Right atrium auricular region (tissue), 2 donors: ENCODE data around the gene PPP4R2. TPM values are rescaled to one million over a fixed set of nuclear protein-coding genes. Genes with fewer than 3 reads are reported as not detected.
A peak's percentile ranks its signal among the peaks of the same experiment; 100 is the strongest.
"Not testable (repeated sequence)": the region's sequence is repeated elsewhere in the genome, so short reads cannot be mapped to it uniquely, and the experiment has no call there.

Experiments used
- DNase-seq: peaks from one replicate; pipeline ENCODE4 v3.0.0-alpha.2; 2019; ENCODE audit warnings: low spot score
- H3K27ac ChIP-seq, 2 donors: fragments of 200-600 bp; sonication (generic); 1 replicate in 1 of 2; 2 replicates in 1 of 2; pipeline ENCODE4 v1.5.1; 2016 to 2019
- H3K27me3 ChIP-seq, 2 donors: fragments of 200-600 bp; sonication (generic); one replicate each; pipeline versions ENCODE4 v1.5.1 to v1.6.0; 2017 to 2019
- H3K36me3 ChIP-seq: fragments of 200-600 bp; sonication (generic); one replicate; pipeline ENCODE4 v1.5.1; 2016
- H3K4me1 ChIP-seq, 2 donors: fragments of 200-600 bp; sonication (generic); one replicate each; pipeline versions ENCODE4 v1.5.1 to v1.6.0; 2017 to 2019
- H3K4me3 ChIP-seq, 2 donors: fragments of 200-600 bp; sonication (generic); 1 replicate in 1 of 2; 2 replicates in 1 of 2; pipeline ENCODE4 v1.5.1; 2017 to 2019; ENCODE audit warnings: mild to moderate bottlenecking in 1 of 2, moderate library complexity in 1 of 2
- H3K9me3 ChIP-seq, 2 donors: fragments of 200-600 bp; sonication (generic); one replicate each; pipeline ENCODE4 v1.5.1; 2019
- total RNA-seq, 2 donors: library from RNA; depleted of rRNA; stranded (reverse); fragments of >200 nt; gene quantifications; one replicate each; pipeline ENCODE4 v1.1.0, GENCODE V29; 2016
- TF ChIP-seq, protein P1 (sequence below), 2 donors: fragments of 200-600 bp; sonication (generic); IDR thresholded peaks; one replicate each; pipeline ENCODE4 v1.5.1; 2019; ENCODE audit warnings: antibody characterized with exemption in 2 of 2

PPP4R2 gene
- total RNA-seq, 2 donors from 2014 or later, result 30.8 to 31.6 TPM

DNA sequence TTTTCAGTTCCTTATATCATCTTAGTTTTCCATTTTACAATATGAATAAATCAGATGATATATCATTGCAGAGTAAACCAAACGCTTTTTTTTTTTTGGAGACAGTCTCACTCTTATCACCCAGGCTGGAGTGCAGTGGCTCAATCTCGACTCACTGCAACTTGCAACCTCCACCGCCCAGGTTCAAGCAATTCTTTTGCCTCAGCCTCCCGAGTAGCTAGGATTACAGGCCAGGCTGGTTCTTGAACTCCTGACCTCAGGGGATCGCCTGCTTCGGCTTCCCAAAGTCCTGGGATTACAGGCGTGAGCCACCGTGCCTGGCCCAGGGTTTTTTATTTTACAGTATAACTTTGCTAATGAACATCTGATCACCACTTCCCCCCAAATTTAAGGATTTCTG lies 59.0 kb downstream of the PPP4R2 start:
- Histone ChIP-seq H3K4me1 (peaks cover 0 to 18% of the 10 kb centered on the region in 2 donors), H3K27ac (no peak overlapping the region), H3K9me3 (no peaks in the 10 kb centered on the region), H3K36me3 (no peaks in the 10 kb centered on the region), H3K27me3 (no peaks in the 10 kb centered on the region), H3K4me3 (no peak overlapping the region)
- TF ChIP-seq, protein P1, sequence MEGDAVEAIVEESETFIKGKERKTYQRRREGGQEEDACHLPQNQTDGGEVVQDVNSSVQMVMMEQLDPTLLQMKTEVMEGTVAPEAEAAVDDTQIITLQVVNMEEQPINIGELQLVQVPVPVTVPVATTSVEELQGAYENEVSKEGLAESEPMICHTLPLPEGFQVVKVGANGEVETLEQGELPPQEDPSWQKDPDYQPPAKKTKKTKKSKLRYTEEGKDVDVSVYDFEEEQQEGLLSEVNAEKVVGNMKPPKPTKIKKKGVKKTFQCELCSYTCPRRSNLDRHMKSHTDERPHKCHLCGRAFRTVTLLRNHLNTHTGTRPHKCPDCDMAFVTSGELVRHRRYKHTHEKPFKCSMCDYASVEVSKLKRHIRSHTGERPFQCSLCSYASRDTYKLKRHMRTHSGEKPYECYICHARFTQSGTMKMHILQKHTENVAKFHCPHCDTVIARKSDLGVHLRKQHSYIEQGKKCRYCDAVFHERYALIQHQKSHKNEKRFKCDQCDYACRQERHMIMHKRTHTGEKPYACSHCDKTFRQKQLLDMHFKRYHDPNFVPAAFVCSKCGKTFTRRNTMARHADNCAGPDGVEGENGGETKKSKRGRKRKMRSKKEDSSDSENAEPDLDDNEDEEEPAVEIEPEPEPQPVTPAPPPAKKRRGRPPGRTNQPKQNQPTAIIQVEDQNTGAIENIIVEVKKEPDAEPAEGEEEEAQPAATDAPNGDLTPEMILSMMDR (IDR thresholded peaks at IDR 0.05), result no peak
- DNase-seq, result no peak

DNA sequence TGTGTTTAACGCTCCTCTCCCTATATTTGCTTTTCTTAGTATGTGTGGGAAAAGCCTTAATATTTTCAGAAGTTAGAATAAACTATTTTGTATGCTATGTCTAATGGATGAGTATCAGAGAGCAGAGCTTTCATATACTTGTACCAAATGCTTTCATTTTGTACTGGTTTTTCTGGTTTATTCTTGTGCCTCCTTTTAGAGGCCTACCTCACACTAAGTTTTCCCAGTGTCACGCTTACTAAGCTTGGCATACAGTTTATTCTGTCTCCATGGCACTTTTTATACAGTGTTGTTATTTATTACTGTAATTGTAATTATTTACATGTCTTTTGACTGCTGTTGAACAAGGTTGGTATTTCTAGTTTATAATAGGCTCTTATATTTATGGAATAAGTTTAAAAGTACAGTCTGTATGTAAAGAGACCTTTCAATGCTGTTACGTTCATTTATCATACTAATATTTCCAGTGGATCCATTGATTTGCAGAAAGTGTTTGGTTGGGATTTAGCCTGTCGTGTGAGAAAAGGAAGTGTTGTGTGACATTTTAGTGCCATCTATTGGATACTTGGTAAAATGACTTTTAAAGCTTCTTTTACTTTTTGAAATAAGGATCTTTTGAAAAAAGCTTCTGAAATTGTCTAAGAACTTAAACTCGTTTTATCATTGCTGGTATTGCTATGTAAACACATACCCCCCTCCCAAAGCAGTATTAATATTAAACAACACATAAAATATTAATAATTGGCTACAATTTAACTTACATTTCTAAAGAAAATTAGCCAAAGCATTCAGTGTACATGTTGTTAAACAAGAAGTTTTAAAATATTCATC lies 59.6 kb downstream of the PPP4R2 start:
- no peak overlapping the region for H3K27ac ChIP-seq
- peaks cover 0 to 22% of the 10 kb centered on the region in 2 donors for H3K4me1 ChIP-seq
- H3K27me3 ChIP-seq, result no peaks in the 10 kb centered on the region
- no peaks in the 10 kb centered on the region for H3K9me3 ChIP-seq
- no peak overlapping the region for H3K4me3 ChIP-seq
- TF ChIP-seq, protein P1 (IDR thresholded peaks at IDR 0.05), result peak; percentile 27 to 66
- no peak for DNase-seq
- H3K36me3 ChIP-seq, result no peaks in the 10 kb centered on the region

DNA sequence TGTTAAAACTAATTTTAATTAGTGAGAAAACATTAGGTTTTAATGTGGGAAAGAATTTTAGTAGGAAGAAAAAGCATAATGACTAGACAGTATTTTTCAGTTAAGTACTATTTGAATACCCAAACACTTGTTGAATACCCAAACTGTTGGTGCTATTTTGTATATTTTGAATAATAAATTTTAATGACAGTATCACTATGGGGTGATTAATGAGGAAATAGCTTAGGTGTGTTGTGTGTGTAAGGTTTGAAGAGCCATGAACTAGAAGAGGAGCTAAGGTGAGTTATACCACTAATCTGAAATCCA lies 60.2 kb downstream of the PPP4R2 start:
- Histone ChIP-seq H3K27me3 (no peaks in the 10 kb centered on the region), H3K4me3 (no peak overlapping the region), H3K9me3 (no peaks in the 10 kb centered on the region), H3K36me3 (no peaks in the 10 kb centered on the region), H3K4me1 (peaks cover 0 to 27% of the 10 kb centered on the region in 2 donors), H3K27ac (no peak overlapping the region)
- DNase-seq, result no peak
- TF ChIP-seq, protein P1 (IDR thresholded peaks at IDR 0.05), result no peak

DNA sequence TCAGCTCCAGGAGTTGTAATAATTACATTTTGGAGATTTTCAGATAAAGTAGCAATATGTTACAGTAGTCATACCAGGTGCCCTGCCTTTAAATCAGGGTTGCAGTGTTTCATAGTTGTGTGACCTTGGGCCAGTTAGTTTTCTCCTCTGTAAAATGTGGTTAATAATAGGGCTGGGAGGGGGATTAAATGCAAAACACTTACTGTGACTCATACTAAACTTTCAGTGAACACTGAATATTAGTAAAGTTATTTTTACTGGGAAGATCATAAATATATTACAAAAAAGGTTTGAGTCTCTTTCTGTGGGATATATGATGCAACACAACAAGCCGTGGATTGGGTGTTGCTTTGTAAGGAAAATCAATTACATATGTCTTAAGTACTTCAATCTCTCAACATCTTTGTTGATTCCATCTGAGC lies 63.7 kb downstream of the PPP4R2 start:
- no peak for DNase-seq
- Histone ChIP-seq H3K4me1 (peaks cover 0 to 28% of the 10 kb centered on the region in 2 donors), H3K36me3 (peaks cover 21% of the 10 kb centered on the region), H3K9me3 (no peaks in the 10 kb centered on the region), H3K27me3 (no peaks in the 10 kb centered on the region), H3K4me3 (no peak overlapping the region), H3K27ac (peak overlapping the region in 1 of 2 donors; percentile 26)
- TF ChIP-seq, protein P1 (IDR thresholded peaks at IDR 0.05), result no peak

DNA sequence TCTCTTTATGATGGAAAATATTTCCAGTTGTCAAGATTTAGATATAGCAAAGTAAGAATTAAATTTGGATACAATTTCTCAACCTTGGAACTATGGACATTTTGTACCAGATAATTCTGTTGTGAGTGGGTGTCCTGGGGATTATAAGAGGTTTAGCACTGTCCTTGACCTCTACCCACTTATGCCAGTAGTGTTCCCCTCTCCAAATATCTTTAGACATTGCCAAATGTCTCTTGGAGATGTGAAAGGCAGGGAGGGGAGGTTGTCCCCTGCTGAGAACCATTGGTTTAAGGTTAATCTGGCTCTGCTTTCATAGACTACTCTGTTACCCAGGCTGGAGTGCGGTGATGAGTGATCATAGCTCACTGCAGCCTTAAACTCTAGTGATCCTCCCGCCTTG lies 64.8 kb downstream of the PPP4R2 start, which contains the start of gene EBLN2:
EBLN2 (plus strand) TSS at position 244 of the 400 bp plus-strand sequence. CDS start 423 bp downstream, outside the sequence.
- peak within 1 kb of the TSS; percentile 26 to 31 for H3K27ac ChIP-seq
- H3K4me1 ChIP-seq, result peaks cover 0 to 17% of the 10 kb centered on the region in 2 donors
- TF ChIP-seq, protein P1 (IDR thresholded peaks at IDR 0.05), result no peak
- peaks cover 27% of the 10 kb centered on the region for H3K36me3 ChIP-seq
- no peak for DNase-seq
- no peaks in the 10 kb centered on the region for H3K27me3 ChIP-seq
- no peaks in the 10 kb centered on the region for H3K9me3 ChIP-seq
- no peak within 1 kb of the TSS for H3K4me3 ChIP-seq

DNA sequence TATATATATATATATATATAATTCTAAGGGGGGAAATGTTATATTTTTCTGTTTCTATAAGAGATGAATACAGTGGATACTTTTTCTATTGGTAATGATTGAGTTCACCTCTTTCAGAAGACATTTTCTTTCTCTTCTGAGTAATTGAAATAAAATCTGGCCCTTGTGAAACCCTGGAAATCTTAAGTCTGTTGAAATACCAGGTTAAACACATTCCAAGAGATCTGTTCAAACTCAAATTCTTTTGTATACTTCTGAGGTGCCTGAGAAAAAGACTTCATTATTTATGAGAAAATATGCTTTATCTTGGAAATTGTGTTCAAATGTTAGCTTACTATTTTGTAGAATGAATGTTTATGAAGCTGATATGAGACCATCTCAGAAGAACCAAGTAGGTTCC lies 69.6 kb downstream of the PPP4R2 start:
- DNase-seq, result not testable (repeated sequence)
- peaks cover 27% of the 10 kb centered on the region for H3K36me3 ChIP-seq
- peaks cover 0 to 16% of the 10 kb centered on the region in 2 donors for H3K4me1 ChIP-seq

More for the DNA sequence above, 69.6 kb downstream of the PPP4R2 start:
- H3K9me3 ChIP-seq, H3K27me3 ChIP-seq, H3K27ac ChIP-seq, H3K4me3 ChIP-seq: not testable (repeated sequence)
